ENCODE data around the gene TXNDC2.
A peak's percentile ranks its signal among the peaks of the same experiment; 100 is the strongest.

DNA sequence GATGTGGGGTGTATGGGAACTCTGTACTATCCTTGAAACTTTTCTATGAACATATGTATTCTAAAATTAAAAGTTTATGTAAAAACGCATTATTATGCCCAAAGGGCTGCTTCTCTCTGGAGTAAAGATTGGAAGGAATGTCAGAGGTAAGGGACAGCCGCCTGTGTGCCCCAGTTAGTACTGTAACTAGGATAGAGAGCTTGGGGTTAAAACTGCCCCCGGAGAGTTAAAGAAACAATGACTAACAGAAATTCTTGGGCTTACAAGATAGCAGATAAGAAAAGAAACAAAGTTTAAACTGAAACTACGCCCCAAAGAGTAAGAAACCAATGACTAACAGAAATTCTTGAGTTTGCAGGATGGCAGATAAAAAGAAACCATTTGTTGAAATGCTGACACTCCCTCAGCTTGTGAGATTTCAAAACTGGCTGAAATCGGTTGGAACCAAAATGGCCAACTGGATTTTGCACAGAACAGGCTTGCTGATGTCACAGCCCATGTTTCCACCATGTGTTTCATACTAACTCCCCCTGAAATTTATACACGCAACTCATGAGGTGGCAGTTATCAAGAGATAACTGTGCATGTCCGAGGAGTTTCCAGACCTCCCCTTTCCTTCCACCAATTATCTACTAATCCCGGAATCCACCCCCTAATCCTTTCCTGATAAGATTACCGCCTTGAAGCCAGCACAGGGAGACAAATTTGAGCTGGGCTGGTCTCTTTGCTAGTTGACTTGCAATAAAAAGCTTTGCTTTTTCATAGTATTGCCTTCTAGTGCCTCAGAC is 8.7 kb upstream of the TXNDC2 start:
- TF ChIP-seq POLR2A (IDR thresholded peaks at IDR 0.05; ENCODE audit: borderline replicate concordance, extremely low read depth, insufficient read depth, insufficient read length), result peak; percentile 68
- TF ChIP-seq, protein P1, sequence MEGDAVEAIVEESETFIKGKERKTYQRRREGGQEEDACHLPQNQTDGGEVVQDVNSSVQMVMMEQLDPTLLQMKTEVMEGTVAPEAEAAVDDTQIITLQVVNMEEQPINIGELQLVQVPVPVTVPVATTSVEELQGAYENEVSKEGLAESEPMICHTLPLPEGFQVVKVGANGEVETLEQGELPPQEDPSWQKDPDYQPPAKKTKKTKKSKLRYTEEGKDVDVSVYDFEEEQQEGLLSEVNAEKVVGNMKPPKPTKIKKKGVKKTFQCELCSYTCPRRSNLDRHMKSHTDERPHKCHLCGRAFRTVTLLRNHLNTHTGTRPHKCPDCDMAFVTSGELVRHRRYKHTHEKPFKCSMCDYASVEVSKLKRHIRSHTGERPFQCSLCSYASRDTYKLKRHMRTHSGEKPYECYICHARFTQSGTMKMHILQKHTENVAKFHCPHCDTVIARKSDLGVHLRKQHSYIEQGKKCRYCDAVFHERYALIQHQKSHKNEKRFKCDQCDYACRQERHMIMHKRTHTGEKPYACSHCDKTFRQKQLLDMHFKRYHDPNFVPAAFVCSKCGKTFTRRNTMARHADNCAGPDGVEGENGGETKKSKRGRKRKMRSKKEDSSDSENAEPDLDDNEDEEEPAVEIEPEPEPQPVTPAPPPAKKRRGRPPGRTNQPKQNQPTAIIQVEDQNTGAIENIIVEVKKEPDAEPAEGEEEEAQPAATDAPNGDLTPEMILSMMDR (IDR thresholded peaks at IDR 0.05 in 2 of 3, conservative IDR thresholded peaks at IDR 0.05 in 1 of 3; ENCODE audit: borderline replicate concordance in 1 of 3, insufficient read depth in 1 of 3, low read depth in 2 of 3, low read length in 2 of 3), result no peak
- no peak for TF ChIP-seq SIN3A (IDR thresholded peaks at IDR 0.05; ENCODE audit: low read depth)

Measured in HCT116 (cell line).